GM20431 (cell line): Measurements from ENCODE around the gene TTC27.

Source experiments
- in situ Hi-C: fragments of 300-500 bp; cut with MseI, MboI; formaldehyde crosslinking; loops from one replicate; pipeline ENCODE4 v1.15.0; 2020; ENCODE audit warnings: low sequenced_read_pairs; ENCODE audit not compliant: unreplicated experiment

TTC27 gene

DNA sequence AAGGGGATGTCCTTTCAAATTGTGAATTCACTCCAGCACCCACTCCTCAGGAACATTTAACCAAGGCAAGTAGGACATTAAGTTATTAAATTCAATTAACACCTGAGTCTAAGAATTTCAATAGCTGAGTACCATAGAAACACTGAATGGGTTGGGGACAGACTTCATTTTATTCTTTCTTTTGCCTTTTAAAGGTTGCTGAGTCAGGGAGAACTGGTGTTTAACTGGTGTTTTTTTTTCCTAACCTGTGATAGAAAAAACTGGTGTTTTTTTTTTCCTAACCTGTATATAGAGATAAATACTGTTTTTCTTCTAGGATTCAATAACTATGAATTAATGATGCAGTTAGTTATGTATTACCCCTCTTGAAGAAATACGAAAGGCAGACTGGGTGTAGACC lies 38.9 kb downstream of the TTC27 start:
- in situ Hi-C loops, result no loop called here

DNA sequence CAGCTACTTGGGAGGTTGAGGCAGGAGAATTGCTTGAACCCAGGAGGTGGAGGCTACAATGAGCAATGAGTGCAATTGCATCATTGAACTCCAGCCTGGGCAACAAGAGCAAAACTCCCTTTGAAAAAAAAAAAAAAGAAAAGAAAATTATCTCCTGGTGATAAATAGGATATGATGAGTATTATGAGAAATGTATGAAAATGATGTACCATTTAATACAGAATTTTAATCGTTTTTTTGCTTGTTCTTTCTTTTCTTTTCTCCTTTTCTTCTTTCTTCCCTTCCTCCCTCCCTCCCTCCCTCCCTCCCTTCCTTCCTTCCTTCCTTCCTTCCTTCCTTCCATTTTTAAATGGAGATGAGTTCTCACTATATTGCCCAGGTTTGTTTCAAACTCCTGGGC lies 40.4 kb downstream of the TTC27 start:
- in situ Hi-C loops, result no loop called here

DNA sequence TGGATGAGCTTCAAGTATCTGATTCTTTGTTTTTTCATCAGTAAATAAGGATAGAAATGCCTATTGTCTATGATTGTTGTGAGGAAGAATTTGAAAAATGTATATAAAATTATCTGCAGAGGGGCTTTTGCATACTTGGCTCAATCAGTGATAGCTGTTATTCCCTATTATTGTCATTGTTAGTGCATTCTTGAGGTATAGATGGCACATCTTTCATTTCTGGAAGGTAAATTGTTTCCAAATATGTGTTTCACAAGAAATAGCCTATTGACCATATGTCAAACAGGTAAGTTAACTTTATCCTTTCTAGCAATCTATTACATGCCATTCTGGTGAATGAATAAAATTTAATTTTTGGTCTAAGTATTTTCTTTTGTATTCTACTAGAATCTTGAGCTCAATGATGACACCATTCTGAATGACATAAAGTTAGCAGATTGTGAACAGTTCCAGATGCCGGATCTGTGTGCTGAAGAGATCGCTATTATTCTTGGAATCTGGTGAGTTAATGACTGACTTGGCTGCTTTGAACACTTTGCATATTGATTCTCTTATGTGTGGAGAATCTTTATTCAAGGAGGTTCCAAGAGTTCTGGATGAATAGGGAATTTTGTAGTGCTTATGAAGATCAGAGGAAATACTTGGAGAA lies 44.2 kb downstream of the TTC27 start:
- in situ Hi-C loops, result no loop called here

DNA sequence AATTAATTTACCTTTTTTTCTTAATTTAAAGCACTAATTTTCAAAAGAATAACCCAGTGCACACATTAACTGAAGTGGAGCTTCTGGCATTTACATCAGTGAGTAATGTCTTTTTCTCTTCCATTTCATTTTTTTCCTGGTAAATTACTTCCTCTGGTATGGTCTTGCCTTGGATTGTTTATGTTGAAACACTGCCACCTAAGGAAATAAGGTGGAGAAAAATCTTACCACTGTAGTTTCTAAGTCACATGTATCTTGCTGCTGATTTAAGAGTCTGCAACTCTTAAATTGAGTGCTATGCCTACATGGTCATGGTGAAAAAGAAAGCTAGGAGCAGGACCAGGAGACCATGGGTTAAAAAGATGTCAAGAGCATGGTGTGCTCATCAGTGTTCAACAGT lies 51.0 kb downstream of the TTC27 start:
- in situ Hi-C loops, result no loop called here

DNA sequence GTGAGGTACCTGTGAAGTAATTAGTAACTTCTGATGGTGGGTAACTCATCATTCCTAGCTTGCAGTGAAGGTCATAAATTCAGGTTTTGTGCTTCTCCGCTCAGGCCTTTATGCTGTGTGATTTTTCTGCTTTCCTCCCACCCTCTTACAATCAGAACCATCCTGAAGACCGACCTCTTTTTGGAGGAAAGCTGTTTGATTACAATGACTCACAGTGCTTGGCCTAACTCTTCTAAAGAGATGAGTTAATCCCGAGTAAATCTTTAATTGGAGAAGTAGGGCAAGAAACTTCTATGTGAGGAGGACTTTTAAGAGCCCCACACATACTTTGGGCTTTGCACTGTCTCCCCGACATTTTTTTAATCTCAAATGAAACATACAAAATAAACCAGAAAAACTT lies 53.1 kb downstream of the TTC27 start:
- in situ Hi-C loops, result no loop called here

DNA sequence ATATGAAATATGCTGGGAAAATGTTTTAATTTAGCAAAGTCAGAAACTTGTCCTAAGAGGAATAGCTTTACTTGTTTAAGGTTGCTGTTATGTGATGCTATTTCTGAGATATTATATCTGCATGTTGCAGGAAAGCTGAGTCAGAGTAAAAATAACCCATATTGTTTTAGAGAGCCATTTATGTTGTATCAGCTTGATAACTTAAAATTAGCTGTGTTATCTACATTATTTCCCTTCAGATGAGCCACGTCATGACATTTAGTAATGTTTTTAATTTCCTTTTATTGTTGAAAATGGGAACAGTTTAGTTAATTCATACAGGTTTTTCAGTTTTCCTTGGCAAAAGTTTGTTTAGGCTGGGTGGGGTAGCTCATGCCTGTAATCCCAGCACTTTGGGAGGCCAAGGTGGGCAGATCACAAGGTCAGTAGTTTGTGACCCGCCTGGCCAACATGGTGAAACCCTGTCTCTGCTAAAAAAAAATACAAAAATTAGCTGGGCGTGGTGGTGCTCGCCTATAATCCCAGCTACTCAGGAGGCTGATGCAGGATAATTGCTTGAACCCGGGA lies 55.8 kb downstream of the TTC27 start:
- in situ Hi-C loops, result no loop called here

DNA sequence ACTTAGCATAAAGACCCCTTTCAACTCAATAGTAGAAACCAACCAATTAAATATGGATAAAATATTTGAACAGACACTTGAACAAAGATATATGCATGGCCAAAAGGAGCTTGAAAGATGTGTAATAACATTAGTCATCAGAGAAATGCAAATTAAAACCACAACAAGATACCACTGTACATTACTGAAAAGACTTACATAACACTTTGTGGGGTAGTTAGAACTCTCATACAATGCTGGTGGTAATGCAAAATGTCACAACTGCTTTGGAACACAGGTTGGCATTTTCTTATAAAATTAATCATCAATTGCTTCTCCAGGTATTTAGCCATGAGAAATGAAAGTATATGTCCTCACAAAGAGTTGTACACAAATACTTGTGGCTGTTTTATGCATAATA lies 60.7 kb downstream of the TTC27 start:
- in situ Hi-C loops, result no loop called here

DNA sequence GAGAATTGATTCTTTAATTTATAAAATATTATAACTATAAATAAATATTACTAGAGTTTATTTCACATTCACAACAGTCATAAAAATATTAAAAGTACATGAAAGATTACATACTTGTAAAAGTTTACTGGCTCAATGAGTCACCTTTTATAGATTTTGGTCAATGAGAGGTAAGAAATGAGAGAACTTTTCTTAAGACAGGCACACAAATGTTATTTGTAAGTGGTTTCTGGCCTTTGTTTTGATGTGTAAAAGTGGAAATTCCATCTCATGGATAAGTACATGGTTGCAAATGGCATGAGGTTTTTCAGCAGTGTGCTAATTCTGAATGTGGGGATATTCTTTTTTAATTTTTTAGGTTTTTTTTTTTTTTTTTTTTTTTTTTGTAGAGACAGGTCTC lies 63.8 kb downstream of the TTC27 start:
- in situ Hi-C loops, result no loop called here

DNA sequence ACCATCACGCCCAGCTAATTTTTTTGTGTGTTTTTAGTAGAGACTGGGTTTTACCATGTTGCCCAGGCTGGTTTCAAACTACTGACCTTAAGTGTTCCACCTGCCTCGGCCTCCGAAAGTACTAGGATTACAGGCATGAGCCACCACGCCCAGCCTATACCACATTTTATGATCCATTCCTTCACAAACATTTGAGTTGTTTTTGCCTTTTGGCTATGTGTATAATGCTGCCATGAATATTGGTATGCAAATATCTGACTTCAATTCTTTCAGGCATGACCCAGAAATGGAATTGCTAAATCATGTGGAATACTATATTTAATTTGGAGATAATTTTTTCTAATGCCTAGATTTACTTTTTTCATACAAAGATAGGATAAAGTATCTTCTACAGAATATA lies 68.6 kb downstream of the TTC27 start:
- in situ Hi-C loops, result no loop called here

DNA sequence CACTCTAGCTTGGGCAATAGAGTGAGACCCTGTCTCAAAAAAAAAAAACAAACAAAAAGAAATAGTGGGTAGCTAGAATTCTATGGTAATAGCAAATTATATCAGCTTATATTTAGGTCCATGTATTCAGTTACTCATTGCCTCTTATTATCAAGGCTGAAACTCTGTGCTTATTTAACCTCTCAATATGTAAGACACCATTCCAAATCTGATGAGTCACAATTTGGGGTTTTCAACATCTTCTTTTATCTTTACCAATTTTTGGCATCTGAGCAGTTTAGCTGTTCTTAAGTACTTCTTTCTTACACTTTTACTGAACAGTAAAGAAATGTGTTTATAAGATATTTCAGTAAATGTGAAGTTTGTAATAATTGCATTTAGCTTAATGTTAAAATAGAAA lies 69.3 kb downstream of the TTC27 start:
- in situ Hi-C loops, result no loop called here

DNA sequence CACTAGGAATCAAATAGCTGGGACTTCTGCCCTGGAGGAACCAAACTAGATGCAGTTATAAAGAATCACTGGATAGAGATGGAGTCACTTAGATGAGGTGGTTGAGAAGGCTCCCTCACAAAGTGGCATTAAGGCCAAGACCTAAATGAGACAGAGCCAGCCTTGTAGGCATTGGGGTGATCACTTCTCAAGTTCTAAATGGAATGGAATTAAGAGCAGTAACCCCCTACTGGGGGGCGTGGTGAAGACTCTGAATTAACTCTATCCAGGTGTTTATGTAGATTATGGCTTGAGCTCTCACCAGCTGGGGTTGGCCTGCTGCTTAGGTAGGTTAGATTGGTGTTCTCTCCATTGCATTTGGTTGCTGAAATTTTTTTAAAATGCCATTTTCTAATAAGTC lies 71.3 kb downstream of the TTC27 start:
- in situ Hi-C loops, result no loop called here

DNA sequence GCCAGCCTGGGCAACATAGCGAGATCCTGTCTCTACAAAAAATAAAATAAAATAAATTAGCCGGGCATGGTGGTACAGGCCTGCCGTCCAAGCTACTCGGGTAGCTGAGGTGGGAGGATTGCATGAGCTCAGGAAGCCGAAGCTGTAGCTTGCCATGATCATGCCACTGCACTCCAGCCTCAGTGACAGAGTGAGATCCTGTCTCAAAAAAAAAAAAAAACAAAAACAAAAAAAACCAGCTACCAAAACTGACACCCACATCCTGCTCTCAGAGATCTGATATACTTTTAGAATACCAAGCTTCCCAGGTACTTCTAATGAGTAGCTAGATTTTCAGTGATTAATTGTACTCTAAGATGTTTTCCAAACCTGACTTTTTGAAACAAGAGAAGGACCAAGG lies 74.0 kb downstream of the TTC27 start:
- in situ Hi-C loops, result no loop called here

DNA sequence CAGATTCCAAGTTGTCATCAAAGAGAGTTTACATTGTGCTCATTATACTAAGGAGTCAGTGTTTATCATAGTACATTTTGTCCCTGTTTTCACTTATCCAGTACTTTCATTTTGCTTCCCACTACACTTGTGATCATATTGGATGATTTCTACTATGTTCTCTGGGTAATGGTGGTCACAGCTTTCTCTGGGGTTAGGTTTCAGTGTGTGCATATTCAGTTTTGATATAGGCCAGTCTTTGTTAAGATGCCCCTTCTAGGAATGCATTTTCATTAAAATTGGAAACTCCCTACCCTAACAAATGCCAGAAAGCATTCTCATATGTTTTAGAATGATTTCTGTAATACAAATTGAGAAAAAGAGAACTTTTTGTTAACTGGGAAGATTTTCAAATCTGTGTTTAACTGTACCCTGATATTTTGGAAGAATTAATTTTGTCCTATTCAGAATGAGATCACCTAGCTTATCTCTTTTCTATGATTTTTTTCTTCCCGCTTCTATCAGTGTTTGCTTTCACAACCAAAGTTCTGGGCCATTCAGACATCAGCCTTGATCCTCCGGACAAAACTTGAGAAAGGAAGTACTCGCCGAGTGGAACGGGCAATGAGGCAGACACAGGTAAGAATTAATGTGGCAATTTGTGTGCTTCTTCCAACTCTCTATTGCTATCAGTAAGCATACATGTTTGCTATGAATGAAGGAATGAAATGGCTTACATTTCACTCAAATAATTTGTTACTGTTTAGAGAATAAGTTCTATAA lies 74.6 kb downstream of the TTC27 start:
- in situ Hi-C loops, result no loop called here

DNA sequence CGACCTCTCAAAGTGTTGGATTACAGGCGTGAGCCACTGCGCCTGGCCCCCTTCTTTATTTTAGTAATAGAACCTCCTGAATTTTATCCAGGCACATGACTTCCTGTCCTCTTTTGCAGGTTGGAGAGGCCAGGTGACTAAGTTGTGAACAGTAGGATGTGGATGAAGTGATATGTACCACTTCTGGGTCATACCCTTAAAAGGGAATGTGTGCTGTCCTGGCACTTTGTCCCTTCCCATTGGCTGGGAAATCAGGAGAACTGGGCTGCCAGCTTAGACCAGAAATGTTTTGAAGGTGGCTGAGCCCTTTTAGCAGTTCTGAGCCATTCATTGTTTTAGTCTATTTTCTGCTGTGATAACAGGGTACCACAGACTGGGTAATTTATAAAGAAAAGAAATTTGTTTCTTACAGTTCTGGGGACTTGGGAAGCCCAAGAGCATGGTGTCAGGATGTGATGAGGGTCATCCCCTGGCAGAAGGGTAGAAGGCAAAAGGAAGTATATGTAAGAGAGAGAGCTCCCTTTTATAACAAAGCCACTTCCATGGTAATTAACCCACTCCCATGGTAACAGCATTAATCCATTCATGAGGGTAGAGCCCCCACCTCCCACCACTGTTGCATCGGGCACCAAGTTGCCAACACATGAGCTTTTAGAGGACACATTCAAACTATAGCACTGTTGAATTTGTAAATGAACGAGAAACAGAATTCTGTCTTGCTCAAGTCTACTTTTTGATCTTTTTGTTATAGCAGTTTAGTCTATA lies 79.1 kb downstream of the TTC27 start:
- in situ Hi-C loops, result no loop called here

DNA sequence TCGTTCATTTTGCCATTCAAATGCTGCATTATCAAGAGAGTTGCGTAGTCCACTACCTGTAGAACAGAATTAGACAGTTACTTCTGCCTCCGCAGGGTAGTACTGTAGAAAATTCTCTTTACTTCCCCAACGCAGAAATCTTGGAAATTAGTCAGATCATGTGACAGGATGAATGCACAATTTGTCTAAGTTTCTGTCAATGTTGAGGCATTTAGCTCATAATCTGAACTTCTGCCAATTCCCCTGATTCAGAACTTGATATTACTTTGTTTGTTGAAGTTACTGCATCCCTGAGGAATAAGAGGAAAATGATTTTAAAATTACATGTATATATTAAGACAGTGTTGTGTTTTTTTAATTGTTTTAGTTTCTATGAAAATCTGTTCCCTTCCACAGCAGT lies 83.4 kb downstream of the TTC27 start:
- in situ Hi-C loops, result no loop called here

DNA sequence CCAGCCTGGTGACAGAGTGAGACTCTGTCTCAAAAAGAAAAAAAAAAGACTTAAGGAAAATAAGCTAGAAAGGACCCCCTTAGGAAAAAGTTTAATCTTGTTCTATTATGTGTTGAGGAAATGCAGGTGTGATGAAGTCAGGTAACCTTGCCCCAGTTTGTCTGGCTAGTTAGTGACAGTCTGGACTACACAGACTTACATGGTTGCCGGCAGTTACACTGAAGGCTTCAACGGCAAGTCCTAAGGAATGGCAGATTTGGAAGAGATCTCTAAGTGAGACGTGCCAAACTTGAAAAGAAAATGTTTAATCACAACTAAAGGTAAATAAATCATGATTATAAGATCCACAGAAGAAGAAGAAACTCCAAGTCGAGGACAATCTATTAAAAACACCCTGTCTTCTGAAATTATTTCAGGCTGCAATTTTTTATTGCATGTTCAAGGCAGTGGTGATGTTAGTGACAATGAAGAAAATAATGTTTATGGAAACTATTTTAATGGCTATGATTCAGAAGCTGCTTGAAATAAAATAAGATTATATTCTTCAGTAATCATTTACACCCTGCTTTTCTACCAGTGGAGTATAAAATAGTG lies 84.2 kb downstream of the TTC27 start:
- in situ Hi-C loops, result no loop called here

DNA sequence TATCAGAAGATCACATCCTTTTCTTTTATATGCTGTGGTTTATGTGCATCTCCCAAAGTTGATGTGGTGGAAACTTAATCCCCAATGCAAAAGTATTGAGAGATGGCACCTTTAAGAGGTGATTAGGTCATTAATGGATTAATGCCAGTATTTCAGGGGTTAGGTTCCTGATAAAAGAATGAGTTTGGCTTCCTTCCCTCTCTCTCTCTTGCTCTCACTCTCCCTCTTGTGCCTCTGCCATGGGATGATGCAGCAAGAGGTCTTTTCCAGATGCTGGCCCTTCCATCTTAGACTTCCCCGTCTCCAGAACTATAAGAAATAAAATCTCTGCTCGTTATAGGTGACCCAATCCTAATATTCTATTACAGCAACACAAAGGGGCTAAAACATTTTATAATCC lies 85.0 kb downstream of the TTC27 start:
- in situ Hi-C loops, result no loop called here

DNA sequence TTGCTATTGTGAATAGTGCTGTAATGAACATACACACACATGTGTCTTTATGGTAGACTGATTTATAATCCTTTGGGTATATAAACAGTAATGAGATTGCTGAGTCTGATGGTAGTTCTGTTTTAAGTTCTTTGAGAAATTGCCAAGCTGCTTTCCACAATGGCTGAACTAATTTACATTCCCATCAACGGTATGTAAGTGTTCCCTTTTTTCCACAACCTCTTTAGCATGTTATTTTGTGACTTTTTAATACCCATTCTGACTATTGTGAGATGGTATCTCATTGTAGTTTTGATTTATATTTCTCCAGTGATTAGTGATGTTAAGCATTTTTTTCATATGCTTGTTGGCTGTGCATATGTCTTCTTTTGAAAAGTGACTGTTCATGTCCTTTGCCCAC lies 86.7 kb downstream of the TTC27 start:
- in situ Hi-C loops, result no loop called here

DNA sequence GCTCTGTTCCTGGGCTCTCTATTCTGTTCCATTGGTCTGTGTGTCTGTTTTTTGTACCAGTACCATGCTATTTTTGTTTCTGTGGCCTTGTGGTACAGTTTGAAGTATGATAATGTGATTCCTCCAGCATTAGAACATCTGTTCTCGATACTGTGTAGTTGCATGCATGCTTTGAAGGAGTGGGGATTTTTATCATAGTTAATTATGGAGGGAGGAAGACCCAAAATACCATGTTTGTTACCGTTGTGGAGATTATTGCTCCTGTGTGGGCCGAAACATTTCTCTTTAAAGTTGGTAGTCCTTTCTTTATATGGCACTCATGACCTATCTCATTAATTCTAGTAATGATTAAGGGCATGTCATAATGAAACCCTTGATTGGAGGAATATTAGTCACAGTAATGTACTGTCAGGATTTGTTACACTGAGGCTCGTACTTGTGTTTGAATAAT lies 87.6 kb downstream of the TTC27 start:
- in situ Hi-C loops, result no loop called here

DNA sequence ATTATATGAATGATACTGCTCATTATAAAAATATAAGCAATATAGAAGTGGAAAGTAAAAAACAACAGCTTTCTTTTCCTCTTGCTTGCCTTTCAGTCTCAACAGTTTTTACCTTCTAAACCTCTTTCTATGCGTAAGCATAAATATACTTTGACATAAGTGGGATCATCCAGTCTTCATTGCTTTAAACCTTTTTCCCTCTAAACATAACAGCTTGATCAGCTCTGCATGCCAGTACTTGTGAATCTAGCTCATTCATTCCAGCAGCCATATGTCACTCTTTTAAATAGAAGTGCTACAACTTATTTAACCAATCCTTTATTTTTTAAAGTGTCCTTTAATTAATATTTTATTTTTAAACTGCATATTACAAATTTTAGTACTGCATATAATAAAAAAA lies 88.1 kb downstream of the TTC27 start:
- in situ Hi-C loops, result no loop called here

DNA sequence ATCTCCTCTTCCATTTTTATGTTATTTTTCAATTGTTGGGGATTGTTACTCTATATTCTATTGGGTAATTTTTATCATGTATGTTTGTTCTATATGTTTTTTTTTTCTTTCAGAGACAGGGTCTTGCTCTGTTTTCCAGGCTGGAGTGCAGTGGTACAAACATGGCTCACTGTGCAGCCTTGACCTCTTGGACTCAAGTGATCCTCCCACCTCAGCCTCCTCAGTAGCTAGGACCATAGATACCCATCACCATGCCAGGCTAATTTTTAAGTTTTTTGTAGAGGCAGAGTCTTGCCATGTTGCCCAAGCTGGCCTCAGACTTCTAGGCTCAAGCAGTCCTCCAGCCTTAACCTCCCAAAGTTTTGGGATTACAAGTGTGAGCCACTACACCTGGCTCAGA lies 88.7 kb downstream of the TTC27 start:
- in situ Hi-C loops, result no loop called here
